Activated T-helper 17 cell treated with anti-CD3 and anti-CD28 coated beads, Interleukin-2, amount 50 U/mL, for 72 hours (primary cell): Measurements from ENCODE around the gene WDR20. TPM values are rescaled to one million over a fixed set of nuclear protein-coding genes. Genes with fewer than 3 reads are reported as not detected.
"Not testable (repeated sequence)": the region's sequence is repeated elsewhere in the genome, so short reads cannot be mapped to it uniquely, and the experiment has no call there.

Source experiments
- ATAC-seq: fragments of 150-1000 bp; cut with Tn5 transposase; replicated peaks from 2 replicates; pipeline ENCODE4 v1.10.0; 2021; ENCODE audit warnings: mild to moderate bottlenecking, moderate library complexity
- H3K27ac Mint-ChIP-seq: one replicate; pipeline ENCODE4 v1.8.0; 2022; ENCODE audit warnings: mixed read lengths
- H3K27me3 Mint-ChIP-seq: one replicate; pipeline ENCODE4 v1.8.0; 2022; ENCODE audit warnings: mixed read lengths
- H3K36me3 Mint-ChIP-seq: one replicate; pipeline ENCODE4 v1.8.0; 2022; ENCODE audit warnings: low read depth, mild to moderate bottlenecking, mixed read lengths
- H3K4me1 Mint-ChIP-seq: one replicate; pipeline ENCODE4 v1.8.0; 2022; ENCODE audit warnings: mixed read lengths
- H3K4me3 Mint-ChIP-seq: one replicate; pipeline ENCODE4 v1.8.0; 2022; ENCODE audit warnings: mild to moderate bottlenecking, mixed read lengths
- H3K9me3 Mint-ChIP-seq: one replicate; pipeline ENCODE4 v1.8.0; 2022; ENCODE audit warnings: mixed read lengths
- total RNA-seq, 2 donors: library from RNA; stranded (reverse); gene quantifications; one replicate each; pipeline ENCODE4 v1.2.3, GENCODE V29; 2022

The WDR20 gene
- total RNA-seq, 2 donors from 2014 or later, result 30.9 to 33.0 TPM

- no peaks in the 10 kb centered on the region for H3K36me3 Mint-ChIP-seq
- no peaks in the 10 kb centered on the region for H3K4me1 Mint-ChIP-seq
- H3K9me3 Mint-ChIP-seq, result no peaks in the 10 kb centered on the region
- ATAC-seq, result no peak
- no peaks in the 10 kb centered on the region for H3K27me3 Mint-ChIP-seq
- H3K4me3 Mint-ChIP-seq, result no peak overlapping the region
- H3K27ac Mint-ChIP-seq, result no peak overlapping the region
These were observed 23.1 kb upstream of the WDR20 start for GRCh38 chr14:102116361-102117180.

- ATAC-seq, result no peak
- Mint-ChIP-seq H3K4me1 (no peaks in the 10 kb centered on the region), H3K9me3 (no peaks in the 10 kb centered on the region), H3K27me3 (no peaks in the 10 kb centered on the region), H3K36me3 (no peaks in the 10 kb centered on the region), H3K4me3 (no peak overlapping the region), H3K27ac (no peak overlapping the region)
These were observed 21.8 kb upstream of the WDR20 start for GRCh38 chr14:102117852-102118251.

- ATAC-seq, result no peak
- Mint-ChIP-seq H3K27me3 (no peaks in the 10 kb centered on the region), H3K36me3 (no peaks in the 10 kb centered on the region), H3K27ac (no peak overlapping the region), H3K9me3 (no peaks in the 10 kb centered on the region), H3K4me1 (no peaks in the 10 kb centered on the region), H3K4me3 (no peak overlapping the region)
These were observed 18.8 kb upstream of the WDR20 start for GRCh38 chr14:102120888-102121287.

GRCh38 chr14:102121567-102121966 is 18.1 kb upstream of the WDR20 start:
- Mint-ChIP-seq H3K9me3 (no peaks in the 10 kb centered on the region), H3K36me3 (no peaks in the 10 kb centered on the region), H3K4me3 (no peak overlapping the region), H3K27ac (no peak overlapping the region), H3K27me3 (no peaks in the 10 kb centered on the region), H3K4me1 (no peaks in the 10 kb centered on the region)
- ATAC-seq, result no peak

- Mint-ChIP-seq H3K27ac (no peak overlapping the region), H3K36me3 (no peaks in the 10 kb centered on the region), H3K4me3 (no peak overlapping the region), H3K27me3 (no peaks in the 10 kb centered on the region), H3K4me1 (no peaks in the 10 kb centered on the region), H3K9me3 (no peaks in the 10 kb centered on the region)
- ATAC-seq, result no peak
These were observed 15.3 kb upstream of the WDR20 start for GRCh38 chr14:102124419-102124818.

- H3K4me3 Mint-ChIP-seq, result no peak overlapping the region
- H3K4me1 Mint-ChIP-seq, result no peaks in the 10 kb centered on the region
- H3K36me3 Mint-ChIP-seq, result no peaks in the 10 kb centered on the region
- no peak for ATAC-seq
- H3K27me3 Mint-ChIP-seq, result no peaks in the 10 kb centered on the region
- no peak overlapping the region for H3K27ac Mint-ChIP-seq
- no peaks in the 10 kb centered on the region for H3K9me3 Mint-ChIP-seq
These were observed 14.2 kb upstream of the WDR20 start for GRCh38 chr14:102125546-102125945.

GRCh38 chr14:102126807-102127455 is 12.8 kb upstream of the WDR20 start:
- H3K9me3 Mint-ChIP-seq, result no peaks in the 10 kb centered on the region
- H3K4me1 Mint-ChIP-seq, result no peaks in the 10 kb centered on the region
- no peaks in the 10 kb centered on the region for H3K36me3 Mint-ChIP-seq
- no peak overlapping the region for H3K4me3 Mint-ChIP-seq
- no peak overlapping the region for H3K27ac Mint-ChIP-seq
- no peaks in the 10 kb centered on the region for H3K27me3 Mint-ChIP-seq
- ATAC-seq, result no peak

- Mint-ChIP-seq H3K4me3 (no peak overlapping the region), H3K9me3 (no peaks in the 10 kb centered on the region), H3K36me3 (peaks cover 16% of the 10 kb centered on the region), H3K27ac (no peak overlapping the region), H3K4me1 (no peaks in the 10 kb centered on the region), H3K27me3 (no peaks in the 10 kb centered on the region)
- no peak for ATAC-seq
These were observed 8.0 kb upstream of the WDR20 start for GRCh38 chr14:102131741-102132140.

GRCh38 chr14:102134021-102134420 is 5.7 kb upstream of the WDR20 start:
- not testable (repeated sequence) for H3K9me3 Mint-ChIP-seq, H3K27me3 Mint-ChIP-seq

GRCh38 chr14:102134719-102135118 is 5.0 kb upstream of the WDR20 start:
- not testable (repeated sequence) for ATAC-seq, H3K4me3 Mint-ChIP-seq, H3K9me3 Mint-ChIP-seq, H3K27ac Mint-ChIP-seq, H3K27me3 Mint-ChIP-seq, H3K4me1 Mint-ChIP-seq
- H3K36me3 Mint-ChIP-seq, result peaks cover 18% of the 10 kb centered on the region

More at GRCh38 chr14:102134021-102134420, 5.7 kb upstream of the WDR20 start:
- not testable (repeated sequence) for H3K27ac Mint-ChIP-seq, H3K4me3 Mint-ChIP-seq, H3K4me1 Mint-ChIP-seq, ATAC-seq
- peaks cover 16% of the 10 kb centered on the region for H3K36me3 Mint-ChIP-seq

GRCh38 chr14:102135456-102135855 is 4.2 kb upstream of the WDR20 start:
- ATAC-seq, H3K27me3 Mint-ChIP-seq, H3K27ac Mint-ChIP-seq, H3K4me1 Mint-ChIP-seq, H3K9me3 Mint-ChIP-seq, H3K4me3 Mint-ChIP-seq: not testable (repeated sequence)
- peaks cover 21% of the 10 kb centered on the region for H3K36me3 Mint-ChIP-seq

- no peak for ATAC-seq
- Mint-ChIP-seq H3K36me3 (peaks cover 39% of the 10 kb centered on the region), H3K4me1 (peaks cover 14% of the 10 kb centered on the region), H3K9me3 (no peaks in the 10 kb centered on the region), H3K27me3 (no peaks in the 10 kb centered on the region), H3K4me3 (peak overlapping the region; percentile 95), H3K27ac (peak overlapping the region; percentile 98)
These were observed 1.2 kb upstream of the WDR20 start for GRCh38 chr14:102138535-102138934.

GRCh38 chr14:102138961-102139285 is 774 bp upstream of the WDR20 start:
- H3K27ac Mint-ChIP-seq, result peak overlapping the region; percentile 98
- H3K4me1 Mint-ChIP-seq, result peaks cover 14% of the 10 kb centered on the region
- no peaks in the 10 kb centered on the region for H3K27me3 Mint-ChIP-seq
- peak; percentile 5 for ATAC-seq
- H3K9me3 Mint-ChIP-seq, result no peaks in the 10 kb centered on the region
- peaks cover 37% of the 10 kb centered on the region for H3K36me3 Mint-ChIP-seq
- H3K4me3 Mint-ChIP-seq, result peak overlapping the region; percentile 95

- Mint-ChIP-seq H3K9me3 (no peaks in the 10 kb centered on the region), H3K4me3 (peak overlapping the region; percentile 95), H3K36me3 (peaks cover 40% of the 10 kb centered on the region), H3K27ac (peak overlapping the region; percentile 98), H3K4me1 (peaks cover 19% of the 10 kb centered on the region), H3K27me3 (no peaks in the 10 kb centered on the region)
- peak; percentile 24 for ATAC-seq
These were observed 491 bp downstream of the WDR20 start for GRCh38 chr14:102140027-102140749.

GRCh38 chr14:102140750-102141145 is 1.1 kb downstream of the WDR20 start:
- Mint-ChIP-seq H3K27ac (peak overlapping the region; percentile 98), H3K4me1 (peaks cover 19% of the 10 kb centered on the region), H3K36me3 (peaks cover 45% of the 10 kb centered on the region), H3K27me3 (no peaks in the 10 kb centered on the region), H3K9me3 (no peaks in the 10 kb centered on the region), H3K4me3 (peak overlapping the region; percentile 95)
- ATAC-seq, result no peak
